Upper lobe of right lung (tissue), 1 donor: ENCODE results near the gene CTDSPL. TPM values are rescaled to one million over a fixed set of nuclear protein-coding genes. Genes with fewer than 3 reads are reported as not detected.

Source experiments
- ATAC-seq: fragments of 200-7000 bp; cut with Tn5 transposase; one replicate; pipeline ENCODE4 v1.9.1; 2020; ENCODE audit warnings: mild to moderate bottlenecking, moderate library complexity
- DNase-seq: peaks from one replicate; pipeline ENCODE4 v3.0.0-alpha.2; 2020
- H3K27ac ChIP-seq: fragments of 200-600 bp; one replicate; pipeline ENCODE4 v1.8.0; 2022
- H3K27me3 ChIP-seq: fragments of 200-600 bp; one replicate; pipeline ENCODE4 v1.8.0; 2022; ENCODE audit warnings: mild to moderate bottlenecking
- H3K36me3 ChIP-seq: fragments of 200-600 bp; one replicate; pipeline ENCODE4 v1.8.0; 2022
- H3K4me1 ChIP-seq: fragments of 200-600 bp; one replicate; pipeline ENCODE4 v1.8.0; 2022
- H3K4me3 ChIP-seq: fragments of 200-600 bp; one replicate; pipeline ENCODE4 v1.8.0; 2022; ENCODE audit warnings: mild to moderate bottlenecking
- H3K9me3 ChIP-seq: fragments of 200-600 bp; one replicate; pipeline ENCODE4 v1.8.0; 2022
- CTCF ChIP-seq: fragments of 200-600 bp; IDR thresholded peaks from one replicate; pipeline ENCODE4 v1.8.0; 2022; ENCODE audit warnings: antibody characterized with exemption
- intact Hi-C: fragments of 100-400 bp; cut with DNase I; formaldehyde crosslinking; loops from one replicate; pipeline ENCODE4 v1.11.0; 2022
- total RNA-seq: library from RNA; stranded (reverse); fragmentation: NEBNext Ultra II Directional; extraction: Animal tissue kit (Norgen Biotek cat#: 25700); gene quantifications from one replicate; pipeline ENCODE4 v1.2.1, GENCODE V29; 2021
- donor health status: DM: no; HTN: yes; CAD: no; lungs with severe emphysema.

The CTDSPL gene
- total RNA-seq, 1 donor from 2014 or later = 78.6 TPM

GRCh38 chr3:37825744-37826400 lies 35.8 kb upstream of the CTDSPL start:
- Histone ChIP-seq H3K27me3 (no peaks in the 10 kb centered on the region), H3K4me1 (no peaks in the 10 kb centered on the region), H3K4me3 (no peak overlapping the region), H3K36me3 (no peaks in the 10 kb centered on the region), H3K9me3 (no peaks in the 10 kb centered on the region), H3K27ac (no peak overlapping the region)
- intact Hi-C loops = no loop called here
- no peak for ATAC-seq
- DNase-seq = no peak
- TF ChIP-seq CTCF = no peak

- ATAC-seq (no peak), DNase-seq (no peak)
- H3K27ac ChIP-seq = no peak overlapping the region
- intact Hi-C loops = no loop called here
- H3K36me3 ChIP-seq = no peaks in the 10 kb centered on the region
- no peaks in the 10 kb centered on the region for H3K27me3 ChIP-seq
- H3K9me3 ChIP-seq = no peaks in the 10 kb centered on the region
- no peak overlapping the region for H3K4me3 ChIP-seq
- H3K4me1 ChIP-seq = no peaks in the 10 kb centered on the region
- TF ChIP-seq CTCF = no peak
Measured at GRCh38 chr3:37826502-37826901, 35.2 kb upstream of the CTDSPL start.

GRCh38 chr3:37826933-37827332 lies 34.7 kb upstream of the CTDSPL start:
- H3K4me3 ChIP-seq = no peak overlapping the region
- H3K27me3 ChIP-seq = no peaks in the 10 kb centered on the region
- ATAC-seq (no peak), DNase-seq (no peak)
- no peak overlapping the region for H3K27ac ChIP-seq
- H3K36me3 ChIP-seq = no peaks in the 10 kb centered on the region
- H3K4me1 ChIP-seq = no peaks in the 10 kb centered on the region
- intact Hi-C loops = no loop called here
- H3K9me3 ChIP-seq = no peaks in the 10 kb centered on the region
- no peak for TF ChIP-seq CTCF

- DNase-seq = no peak
- ATAC-seq = no peak
- intact Hi-C loops = no loop called here
Measured at GRCh38 chr3:37832480-37832879, 29.2 kb upstream of the CTDSPL start.

GRCh38 chr3:37833302-37834186 lies 28.1 kb upstream of the CTDSPL start:
- no peaks in the 10 kb centered on the region for H3K9me3 ChIP-seq
- ATAC-seq (peak; percentile 57), DNase-seq (no peak)
- TF ChIP-seq CTCF = peak; percentile 22
- no peak overlapping the region for H3K27ac ChIP-seq
- no peak overlapping the region for H3K4me3 ChIP-seq
- H3K27me3 ChIP-seq = no peaks in the 10 kb centered on the region
- intact Hi-C loops = no loop called here
- H3K36me3 ChIP-seq = no peaks in the 10 kb centered on the region
- no peaks in the 10 kb centered on the region for H3K4me1 ChIP-seq

More at GRCh38 chr3:37832480-37832879, 29.2 kb upstream of the CTDSPL start:
- no peak overlapping the region for H3K4me3 ChIP-seq
- H3K27ac ChIP-seq = no peak overlapping the region
- H3K4me1 ChIP-seq = no peaks in the 10 kb centered on the region
- no peaks in the 10 kb centered on the region for H3K9me3 ChIP-seq
- H3K27me3 ChIP-seq = no peaks in the 10 kb centered on the region
- no peaks in the 10 kb centered on the region for H3K36me3 ChIP-seq
- no peak for TF ChIP-seq CTCF
